Neuron (in vitro differentiated cells): Measurements from ENCODE around the gene TRPM3.

Experiments
- H2AFZ ChIP-seq: one replicate; pipeline ENCODE4 v1.6.1; 2013; ENCODE audit warnings: low read depth, mild to moderate bottlenecking, inconsistent platforms, low read length, moderate library complexity
- H3K27me3 ChIP-seq: one replicate; pipeline ENCODE4 v1.6.1; 2013; ENCODE audit warnings: low read length; ENCODE audit not compliant: insufficient read depth
- H3K36me3 ChIP-seq: one replicate; pipeline ENCODE4 v1.6.1; 2013; ENCODE audit warnings: low read length; ENCODE audit not compliant: insufficient read depth
- H3K4me1 ChIP-seq: one replicate; pipeline ENCODE4 v1.6.1; 2013; ENCODE audit warnings: low read length; ENCODE audit not compliant: insufficient read depth
- H3K4me3 ChIP-seq: 2 replicates; pipeline ENCODE4 v1.5.1; 2013; ENCODE audit warnings: mild to moderate bottlenecking, low read length, moderate library complexity
- H3K9me3 ChIP-seq: one replicate; pipeline ENCODE4 v1.6.1; 2013; ENCODE audit warnings: low read length

Gene TRPM3

GRCh38 chr9:71122022-71122275, 528 bp upstream of the TRPM3 start:
- peak overlapping the region; percentile 82 for H2AFZ ChIP-seq
- H3K36me3 ChIP-seq, result no peaks in the 10 kb centered on the region
- H3K9me3 ChIP-seq, result no peaks in the 10 kb centered on the region
- peak overlapping the region; percentile 58 for H3K4me3 ChIP-seq
- H3K27me3 ChIP-seq, result no peaks in the 10 kb centered on the region
- H3K4me1 ChIP-seq, result peaks cover 39% of the 10 kb centered on the region

- H3K4me3 ChIP-seq, result peak overlapping the region; percentile 58
- H3K4me1 ChIP-seq, result peaks cover 40% of the 10 kb centered on the region
- no peaks in the 10 kb centered on the region for H3K36me3 ChIP-seq
- H2AFZ ChIP-seq, result peak overlapping the region; percentile 82
- H3K9me3 ChIP-seq, result no peaks in the 10 kb centered on the region
- no peaks in the 10 kb centered on the region for H3K27me3 ChIP-seq
These were observed 747 bp downstream of the TRPM3 start for GRCh38 chr9:71120501-71121247.

DNA sequence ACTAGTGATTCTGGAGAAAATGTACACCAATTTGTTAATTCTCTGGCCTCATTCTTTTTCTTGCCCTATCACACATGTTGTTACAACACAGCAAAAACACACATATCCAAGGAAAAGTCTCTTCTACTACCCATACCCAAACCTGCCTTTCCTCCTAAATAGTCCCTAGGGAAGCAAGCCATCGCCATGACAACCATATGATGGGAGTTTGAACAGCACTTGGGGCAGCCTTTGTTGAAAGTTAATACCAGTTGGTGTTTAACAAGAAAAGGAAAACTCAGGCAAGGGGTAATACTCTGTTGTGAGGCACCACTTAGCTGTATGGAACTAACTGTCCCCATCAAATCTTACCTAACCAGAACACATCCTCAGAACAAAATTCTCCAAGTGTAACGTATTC, 1.7 kb downstream of the TRPM3 start:
- H3K4me1 ChIP-seq, result peaks cover 42% of the 10 kb centered on the region
- no peak overlapping the region for H3K4me3 ChIP-seq
- no peak overlapping the region for H2AFZ ChIP-seq
- H3K9me3 ChIP-seq, result no peaks in the 10 kb centered on the region
- H3K27me3 ChIP-seq, result no peaks in the 10 kb centered on the region
- H3K36me3 ChIP-seq, result no peaks in the 10 kb centered on the region

- Histone ChIP-seq H3K4me3 (no peak overlapping the region), H3K27me3 (no peaks in the 10 kb centered on the region), H3K9me3 (no peaks in the 10 kb centered on the region), H2AFZ (no peak overlapping the region), H3K4me1 (peaks cover 32% of the 10 kb centered on the region), H3K36me3 (no peaks in the 10 kb centered on the region)
These were observed 3.1 kb downstream of the TRPM3 start for GRCh38 chr9:71118324-71118723.

- no peak overlapping the region for H3K4me3 ChIP-seq
- no peaks in the 10 kb centered on the region for H3K36me3 ChIP-seq
- no peaks in the 10 kb centered on the region for H3K9me3 ChIP-seq
- peaks cover 13% of the 10 kb centered on the region for H3K4me1 ChIP-seq
- H2AFZ ChIP-seq, result no peak overlapping the region
- no peaks in the 10 kb centered on the region for H3K27me3 ChIP-seq
These were observed 5.9 kb downstream of the TRPM3 start for GRCh38 chr9:71115448-71115975.

DNA sequence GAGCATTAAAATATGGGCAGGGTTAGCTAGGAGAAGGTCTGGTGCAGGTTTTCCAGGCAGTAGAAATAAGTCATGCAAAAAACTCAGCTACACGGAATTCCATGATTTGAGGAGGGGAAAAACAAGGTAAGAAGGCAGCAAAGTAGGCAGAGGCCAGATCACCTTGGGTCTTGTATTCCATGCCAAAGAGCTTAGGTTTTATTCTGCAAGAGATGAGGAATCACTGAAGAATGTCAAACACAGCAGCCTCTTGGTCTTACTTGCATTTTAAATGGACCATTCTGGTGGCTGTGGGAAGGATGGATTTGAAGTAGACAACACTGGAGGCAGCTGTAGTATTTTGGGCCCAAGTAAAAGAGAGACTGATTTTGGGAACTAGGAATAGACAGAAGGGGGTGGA, 8.6 kb downstream of the TRPM3 start:
- no peaks in the 10 kb centered on the region for H3K36me3 ChIP-seq
- H3K9me3 ChIP-seq, result no peaks in the 10 kb centered on the region
- no peaks in the 10 kb centered on the region for H3K27me3 ChIP-seq
- H3K4me1 ChIP-seq, result peaks cover 3% of the 10 kb centered on the region
- no peak overlapping the region for H2AFZ ChIP-seq
- no peak overlapping the region for H3K4me3 ChIP-seq

DNA sequence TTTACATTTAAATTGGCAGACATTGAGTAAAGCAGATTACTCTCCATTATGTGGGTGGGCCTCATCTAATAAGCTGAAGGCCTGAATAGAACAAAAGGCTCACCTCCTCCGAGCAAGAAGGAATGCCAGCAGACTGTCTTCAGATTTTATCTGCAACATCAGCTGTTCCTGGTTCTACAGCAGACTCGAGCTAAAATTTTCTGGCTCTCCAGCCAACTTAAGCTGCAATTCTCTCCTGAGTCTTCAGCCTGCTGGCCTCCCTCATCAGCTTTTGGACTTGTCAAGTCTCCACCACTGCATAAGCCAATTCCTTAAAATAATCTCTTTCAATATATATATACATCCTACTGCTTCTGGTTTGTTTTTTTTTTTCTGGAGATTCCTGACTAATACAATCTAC, 12.5 kb downstream of the TRPM3 start:
- Histone ChIP-seq H3K9me3 (no peaks in the 10 kb centered on the region), H3K4me1 (no peaks in the 10 kb centered on the region)

DNA sequence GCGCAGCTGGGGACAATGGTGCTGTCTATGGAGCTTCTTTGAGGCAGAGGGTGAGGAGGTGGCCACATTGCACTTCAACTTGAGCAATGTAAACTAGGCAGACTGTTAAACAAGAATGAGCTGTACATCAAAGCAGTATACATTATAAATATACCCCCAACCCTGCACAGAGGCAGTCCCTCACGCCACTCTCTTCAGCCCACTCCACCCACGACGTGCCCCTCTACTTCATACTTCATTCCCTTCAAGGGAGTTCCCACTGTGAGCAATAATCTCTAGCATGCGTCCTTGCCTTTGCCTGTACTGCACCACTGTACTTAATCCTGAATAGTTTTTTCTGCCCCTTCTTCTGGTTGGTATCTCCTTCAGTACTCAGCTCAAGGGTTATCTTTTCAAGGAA, 14.4 kb downstream of the TRPM3 start:
- Histone ChIP-seq H3K4me1 (no peaks in the 10 kb centered on the region), H3K27me3 (no peaks in the 10 kb centered on the region), H3K36me3 (no peaks in the 10 kb centered on the region), H3K4me3 (no peak overlapping the region), H2AFZ (no peak overlapping the region), H3K9me3 (no peaks in the 10 kb centered on the region)

More for the DNA sequence above, 12.5 kb downstream of the TRPM3 start:
- no peaks in the 10 kb centered on the region for H3K36me3 ChIP-seq
- H3K4me3 ChIP-seq, result no peak overlapping the region
- no peaks in the 10 kb centered on the region for H3K27me3 ChIP-seq
- H2AFZ ChIP-seq, result no peak overlapping the region

DNA sequence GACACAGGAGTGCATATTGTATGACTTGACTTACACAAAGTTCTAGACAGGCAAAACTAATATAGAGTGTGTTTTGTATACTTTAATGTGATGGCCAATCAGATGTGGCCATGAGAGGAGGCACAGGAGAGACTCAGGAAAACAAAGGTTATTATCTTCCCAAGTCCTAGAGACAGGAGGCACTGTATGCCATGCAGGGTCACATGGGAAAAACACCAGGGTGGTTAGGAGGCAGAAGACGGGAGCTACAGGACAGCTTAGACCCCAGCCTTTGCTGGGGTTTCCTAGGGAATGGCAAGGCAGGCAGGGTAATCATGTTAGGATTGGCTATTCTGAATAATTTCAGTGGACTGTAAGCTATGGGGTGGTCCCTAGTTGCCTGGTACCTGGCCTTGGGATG, 16.2 kb downstream of the TRPM3 start:
- H3K9me3 ChIP-seq, result no peaks in the 10 kb centered on the region
- H3K36me3 ChIP-seq, result no peaks in the 10 kb centered on the region
- H3K27me3 ChIP-seq, result no peaks in the 10 kb centered on the region
- H3K4me1 ChIP-seq, result no peaks in the 10 kb centered on the region
- no peak overlapping the region for H2AFZ ChIP-seq
- no peak overlapping the region for H3K4me3 ChIP-seq

GRCh38 chr9:71098801-71099200, 22.6 kb downstream of the TRPM3 start:
- Histone ChIP-seq H3K4me1 (no peaks in the 10 kb centered on the region), H3K4me3 (no peak overlapping the region), H3K27me3 (no peaks in the 10 kb centered on the region), H3K9me3 (no peaks in the 10 kb centered on the region), H2AFZ (no peak overlapping the region), H3K36me3 (no peaks in the 10 kb centered on the region)

- Histone ChIP-seq H3K27me3 (no peaks in the 10 kb centered on the region), H3K36me3 (no peaks in the 10 kb centered on the region), H3K4me3 (no peak overlapping the region), H3K9me3 (no peaks in the 10 kb centered on the region), H2AFZ (no peak overlapping the region), H3K4me1 (no peaks in the 10 kb centered on the region)
These were observed 23.8 kb downstream of the TRPM3 start for GRCh38 chr9:71097671-71098070.

GRCh38 chr9:71096421-71097108, 24.9 kb downstream of the TRPM3 start:
- Histone ChIP-seq H3K4me3 (no peak overlapping the region), H3K36me3 (no peaks in the 10 kb centered on the region), H3K4me1 (no peaks in the 10 kb centered on the region), H3K9me3 (no peaks in the 10 kb centered on the region), H2AFZ (no peak overlapping the region), H3K27me3 (no peaks in the 10 kb centered on the region)

GRCh38 chr9:71094708-71095251, 26.6 kb downstream of the TRPM3 start:
- Histone ChIP-seq H3K4me3 (no peak overlapping the region), H3K4me1 (no peaks in the 10 kb centered on the region), H3K36me3 (no peaks in the 10 kb centered on the region), H3K27me3 (no peaks in the 10 kb centered on the region), H3K9me3 (no peaks in the 10 kb centered on the region), H2AFZ (no peak overlapping the region)
